GM21390 (cell line): ENCODE measurements around the gene C4orf50.
"Not testable (repeated sequence)": the region's sequence is repeated elsewhere in the genome, so short reads cannot be mapped to it uniquely, and the experiment has no call there.

Source experiments
- ATAC-seq: cut with Tn5 transposase; IDR thresholded peaks from one replicate; pipeline ENCODE4 v1.9.1; 2021; ENCODE audit not compliant: unreplicated experiment

The C4orf50 gene

GRCh38 chr4:5952975-5953951, 65.0 kb downstream of the C4orf50 start:
- no peak for ATAC-seq

DNA sequence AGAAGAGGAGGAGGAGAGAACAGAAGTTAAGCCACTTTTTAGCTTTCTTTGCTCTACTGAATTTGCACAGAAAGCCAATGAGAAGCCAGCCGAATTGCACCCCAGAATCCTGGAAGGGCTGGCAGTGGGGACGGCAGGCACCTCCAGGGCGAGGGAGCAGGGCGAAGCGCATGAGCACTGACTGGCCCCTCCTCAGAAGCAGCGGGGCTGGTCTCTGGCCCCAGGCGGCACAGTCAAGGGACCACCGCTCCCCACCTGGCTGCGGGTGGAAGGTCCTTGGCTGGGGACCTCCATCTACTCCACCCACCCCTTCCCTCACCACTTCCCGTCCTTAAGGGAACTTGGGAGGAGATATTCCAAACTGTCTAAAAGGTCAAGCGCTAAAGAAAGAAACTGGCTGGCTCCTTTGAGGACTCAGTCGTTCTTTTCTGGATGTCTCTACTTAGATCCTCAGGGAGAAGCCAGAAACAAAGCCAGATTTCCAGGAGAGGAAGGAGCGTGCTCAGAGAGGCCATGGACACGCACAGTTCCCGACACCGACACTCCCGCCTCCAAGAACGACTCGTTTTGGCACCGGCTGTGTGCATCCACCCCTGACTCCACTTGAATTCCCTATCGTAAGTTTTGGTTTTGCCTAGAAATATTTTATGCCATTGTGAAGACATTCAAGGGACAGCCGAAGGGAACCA, 65.8 kb downstream of the C4orf50 start:
- no peak for ATAC-seq

DNA sequence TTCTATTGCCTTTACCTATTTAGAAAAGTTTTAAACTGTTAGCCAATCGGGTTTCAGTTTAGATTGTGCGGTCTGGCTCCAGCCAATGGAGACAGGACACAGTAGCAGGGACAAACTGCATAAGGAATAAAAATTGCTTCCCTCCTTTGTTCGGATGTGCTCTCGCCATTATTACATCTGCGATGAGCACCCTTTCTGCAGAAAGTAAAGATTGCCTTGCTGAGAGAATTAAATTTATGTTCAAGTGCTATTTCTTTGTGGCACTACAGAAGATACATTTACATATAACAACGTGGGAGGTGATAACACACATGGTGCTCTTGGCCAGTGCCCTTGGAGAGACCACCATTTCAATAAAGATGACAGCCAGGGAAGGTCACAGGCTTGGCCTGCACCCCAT, 71.6 kb downstream of the C4orf50 start:
- not testable (repeated sequence) for ATAC-seq

DNA sequence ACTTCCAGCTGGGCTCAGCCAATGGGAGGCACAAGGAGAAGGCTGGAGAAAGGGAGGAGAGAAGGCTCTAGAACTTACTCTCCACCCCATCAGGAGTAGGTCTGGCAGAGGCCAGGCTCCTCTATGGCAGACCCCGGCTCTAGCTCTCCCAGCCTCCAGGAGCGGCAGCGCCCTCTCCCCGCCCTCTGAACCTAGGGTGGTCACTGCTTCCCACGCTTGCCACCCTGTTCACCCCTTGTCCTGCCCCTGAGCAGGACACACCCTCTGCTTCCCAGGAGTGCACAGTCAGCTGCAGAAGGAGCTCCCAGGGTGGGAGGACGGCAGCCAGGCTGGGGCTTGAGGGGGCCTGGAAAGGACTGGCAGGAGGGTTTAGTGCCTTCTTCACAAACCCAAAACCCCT, 72.3 kb downstream of the C4orf50 start:
- ATAC-seq: no peak

DNA sequence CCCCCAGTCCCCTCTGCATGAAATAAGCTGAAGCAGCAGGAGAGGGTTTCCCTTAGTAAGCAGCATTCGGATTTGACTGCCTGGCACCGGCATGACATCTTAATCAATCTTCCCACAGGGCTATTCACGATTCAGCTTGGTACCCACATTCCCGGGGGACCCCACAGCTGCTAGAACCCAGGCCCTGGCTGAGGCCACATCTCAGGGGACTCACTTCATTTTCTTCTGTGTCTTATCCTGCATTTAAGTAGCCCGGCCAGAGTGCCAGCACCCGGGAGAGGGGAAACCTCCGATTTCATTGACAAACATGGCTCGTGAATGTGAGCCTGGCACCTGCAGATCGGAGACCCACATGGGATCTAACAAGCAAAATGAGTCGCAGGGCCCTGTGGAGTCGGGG, 73.1 kb downstream of the C4orf50 start:
- ATAC-seq: no peak

GRCh38 chr4:5943561-5943960, 74.7 kb downstream of the C4orf50 start:
- no peak for ATAC-seq

- no peak for ATAC-seq
Measured at GRCh38 chr4:5942947-5943346, 75.3 kb downstream of the C4orf50 start.

GRCh38 chr4:5941601-5942000, 76.6 kb downstream of the C4orf50 start:
- no peak for ATAC-seq

DNA sequence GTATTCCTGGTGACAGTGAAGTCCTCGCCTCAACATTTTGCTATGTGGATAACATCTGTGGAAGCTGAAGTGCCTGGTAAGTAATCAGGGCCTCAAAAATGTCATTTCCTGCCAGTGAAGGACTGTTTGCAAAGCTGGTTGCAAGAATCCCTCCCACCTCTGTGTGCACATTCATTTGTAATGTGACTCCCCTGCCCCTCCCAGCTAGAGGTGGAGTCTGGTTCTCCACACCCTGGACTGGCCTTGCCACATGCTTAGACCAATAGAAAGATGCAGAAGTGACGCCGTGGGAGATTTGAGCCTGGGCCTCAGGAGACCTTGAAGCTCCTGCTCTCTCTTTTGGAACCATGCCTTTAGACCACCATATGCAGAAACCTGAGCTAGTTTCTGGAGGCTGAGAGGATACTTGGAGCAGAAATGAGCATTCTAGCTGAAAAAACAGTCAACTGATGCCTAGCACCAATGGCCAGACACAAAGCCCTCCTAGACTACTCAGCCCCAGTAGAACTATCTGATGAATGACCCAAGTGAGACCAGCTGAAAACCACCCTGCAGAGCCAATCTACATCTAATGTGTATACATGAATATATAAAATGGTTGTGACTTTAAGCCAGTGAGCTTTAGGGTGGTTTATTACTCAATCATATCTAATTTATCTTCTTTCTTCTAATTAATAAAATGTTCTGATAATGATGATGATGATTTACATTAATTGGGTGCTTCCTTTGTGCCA, 77.6 kb downstream of the C4orf50 start:
- ATAC-seq: no peak

GRCh38 chr4:5933996-5934831, 84.0 kb downstream of the C4orf50 start:
- no peak for ATAC-seq

DNA sequence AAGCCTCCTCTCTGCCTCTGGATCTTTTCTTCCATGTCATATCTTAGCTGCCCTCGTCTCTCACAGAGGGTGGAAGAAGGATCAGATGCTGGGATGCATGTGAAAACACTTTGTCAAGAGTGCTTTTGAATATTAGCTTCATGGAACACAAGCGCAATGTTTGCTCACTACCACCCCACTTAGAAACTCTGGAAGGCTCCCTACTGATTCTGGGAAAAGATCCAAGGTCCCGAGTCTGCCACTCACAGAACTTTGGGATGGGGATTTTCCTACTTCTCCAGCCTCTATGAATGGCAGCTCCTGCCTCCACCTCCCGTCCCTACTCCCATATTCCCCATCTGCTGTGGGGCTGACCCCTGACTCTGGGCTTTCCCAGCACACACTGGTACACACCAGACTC, 85.1 kb downstream of the C4orf50 start:
- no peak for ATAC-seq

DNA sequence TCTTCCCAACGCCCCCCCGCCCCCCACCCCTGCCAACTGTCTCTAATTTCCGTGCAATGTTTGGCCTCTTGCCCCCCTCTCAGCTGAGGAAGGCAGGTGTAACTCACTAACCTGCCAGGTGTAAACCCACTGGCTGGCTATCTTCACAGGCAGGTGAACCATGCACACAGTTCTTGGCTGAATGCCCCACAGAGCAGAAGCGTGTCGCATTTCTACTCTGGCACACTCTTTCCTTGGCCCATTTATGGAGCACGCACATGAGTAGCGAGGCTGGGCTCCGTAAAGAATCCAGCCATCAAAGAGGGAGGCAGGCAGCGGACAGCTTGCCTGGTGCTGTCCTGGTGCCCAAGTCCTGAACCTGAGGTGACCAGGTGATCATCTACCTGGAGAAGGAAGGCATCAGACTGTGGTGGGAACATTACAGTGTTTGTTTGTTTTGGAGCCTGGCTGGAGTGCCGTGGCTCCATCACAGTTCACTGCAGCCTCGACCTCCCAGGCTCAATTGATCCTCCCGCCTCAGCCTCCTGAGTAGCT, 86.1 kb downstream of the C4orf50 start:
- ATAC-seq: no peak

DNA sequence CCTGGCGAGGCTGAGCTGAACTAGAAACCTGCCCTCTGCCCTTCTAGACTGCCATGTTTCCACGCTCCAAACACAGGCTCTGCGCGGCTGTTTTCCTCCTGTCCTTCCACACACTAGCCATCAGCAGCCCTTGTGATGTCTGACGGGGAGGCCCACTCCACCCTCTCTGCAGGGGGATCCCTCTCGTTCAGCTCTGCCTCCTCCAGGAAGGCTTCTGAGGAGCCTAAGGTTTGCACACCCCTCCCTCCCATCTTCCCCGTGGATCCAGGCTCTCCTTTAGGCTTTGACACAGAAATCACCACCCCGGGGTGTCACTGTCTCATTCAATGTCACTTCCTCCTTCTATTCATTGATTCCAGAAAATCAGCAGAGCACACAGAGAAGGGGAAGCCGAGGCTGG, 86.7 kb downstream of the C4orf50 start:
- no peak for ATAC-seq

GRCh38 chr4:5930876-5931275, 87.4 kb downstream of the C4orf50 start:
- ATAC-seq: no peak

DNA sequence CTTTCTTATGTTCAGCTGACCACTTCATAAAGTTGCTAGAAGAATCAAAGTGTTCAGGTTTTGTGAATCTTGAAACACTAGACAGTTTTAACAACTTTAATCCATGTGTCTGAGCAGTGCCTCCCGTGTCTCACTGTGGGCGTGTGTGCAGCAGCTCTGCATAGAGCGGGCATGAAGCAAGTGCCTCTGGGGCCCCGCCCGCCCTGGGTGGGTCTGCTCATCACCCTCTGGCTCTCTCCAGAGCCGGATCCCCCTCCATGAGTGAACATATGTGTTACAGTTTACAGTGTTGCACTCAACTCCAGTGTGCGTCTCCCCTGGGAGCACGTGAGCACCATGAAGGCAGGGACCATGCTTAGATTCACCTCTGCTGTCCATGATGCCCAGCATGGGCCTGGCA, 87.8 kb downstream of the C4orf50 start:
- ATAC-seq: no peak

DNA sequence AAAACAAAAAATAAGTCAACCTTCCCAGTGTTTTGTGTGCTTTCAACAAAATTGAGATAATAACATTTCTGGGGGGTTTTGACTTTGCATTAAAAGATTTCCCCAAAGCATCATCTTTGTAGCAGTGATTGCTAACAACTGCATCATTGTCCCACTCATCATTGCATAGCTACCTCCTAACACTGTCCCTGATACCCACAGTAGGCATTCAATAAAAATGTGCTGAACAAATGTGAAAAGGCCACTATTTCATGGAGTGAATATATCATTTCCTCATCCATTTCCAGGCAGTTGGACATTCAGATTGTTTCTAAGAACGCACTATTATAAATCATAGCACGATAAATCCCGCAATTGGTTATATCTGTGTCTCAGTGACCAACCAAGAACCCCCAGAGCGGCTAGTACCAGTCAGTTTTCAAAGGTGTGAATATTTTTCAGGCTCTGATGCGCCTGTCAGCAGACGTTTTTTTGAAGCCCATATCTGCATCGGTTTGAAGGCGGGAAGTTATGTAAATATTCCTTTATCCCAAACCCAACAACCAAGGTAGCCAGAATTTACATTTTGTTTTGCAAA, 89.3 kb downstream of the C4orf50 start:
- ATAC-seq: no peak

- ATAC-seq: no peak
Measured at GRCh38 chr4:5928274-5928673, 90.0 kb downstream of the C4orf50 start.

DNA sequence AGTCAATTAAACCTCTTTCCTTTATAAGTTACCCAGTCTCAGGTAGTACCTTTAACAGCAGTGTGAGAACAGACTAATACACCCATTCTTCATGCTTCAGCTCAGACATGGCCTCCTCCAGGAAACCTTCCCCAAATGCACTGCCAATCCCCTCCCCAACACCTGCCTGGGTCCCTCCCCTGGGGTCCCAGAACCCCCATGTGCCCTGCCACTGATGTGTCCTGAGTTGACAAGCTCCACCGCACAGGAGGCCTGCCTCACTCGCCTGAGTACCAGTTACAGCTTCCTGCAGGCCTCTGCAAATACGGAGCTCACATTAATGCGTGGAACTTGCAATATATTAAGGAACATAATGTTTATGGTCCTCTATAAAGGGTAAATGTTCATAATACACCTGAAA, 90.5 kb downstream of the C4orf50 start:
- no peak for ATAC-seq

DNA sequence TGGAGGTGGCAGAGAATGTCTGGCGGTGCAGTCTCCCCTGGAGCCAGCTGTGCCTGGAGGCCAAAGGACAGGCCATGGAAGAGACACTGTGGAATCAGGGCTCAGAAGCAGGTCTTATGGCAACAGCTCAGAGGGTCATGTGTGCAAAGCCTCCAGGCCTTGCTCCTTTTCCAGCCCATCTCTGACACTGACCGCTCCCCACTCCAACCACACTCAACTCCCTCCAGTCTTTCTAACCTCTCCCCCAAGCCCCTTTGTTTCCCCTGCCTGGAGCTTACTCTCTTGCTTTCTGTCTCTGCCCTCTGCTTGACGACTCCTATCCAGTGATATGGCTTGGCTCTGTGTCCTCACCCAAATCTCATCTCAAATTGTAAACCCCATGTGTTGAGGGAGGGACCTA, 91.1 kb downstream of the C4orf50 start:
- ATAC-seq: no peak

- ATAC-seq: no peak
Measured at GRCh38 chr4:5926598-5926997, 91.6 kb downstream of the C4orf50 start.
